Right cardiac atrium (tissue), 5 donors: ENCODE results near the gene C10orf105. TPM values are rescaled to one million over a fixed set of nuclear protein-coding genes. Genes with fewer than 3 reads are reported as not detected.

Source experiments
- ATAC-seq, 2 donors: fragments of 200-7000 bp; cut with Tn5 transposase; one replicate each; pipeline versions ENCODE4 v1.8.0 to v1.9.1; 2020; ENCODE audit warnings: moderate library complexity in 2 of 2, mild to moderate bottlenecking in 1 of 2
- DNase-seq, 3 donors: peaks; one replicate each; pipeline ENCODE4 v3.0.0-alpha.2; 2020
- H3K27ac ChIP-seq: one replicate; pipeline ENCODE4 v1.5.1; 2013; ENCODE audit warnings: mild to moderate bottlenecking, low read length, control low read depth, moderate library complexity
- H3K27me3 ChIP-seq: one replicate; pipeline ENCODE4 v1.6.1; 2013; ENCODE audit not compliant: control insufficient read depth, insufficient read depth
- H3K4me1 ChIP-seq: one replicate; pipeline ENCODE4 v1.6.1; 2013; ENCODE audit warnings: low read length; ENCODE audit not compliant: control insufficient read depth, insufficient read depth
- H3K4me3 ChIP-seq: one replicate; pipeline ENCODE4 v1.5.1; 2013; ENCODE audit warnings: low read length, control low read depth
- H3K9me3 ChIP-seq: one replicate; pipeline ENCODE4 v1.6.1; 2013; ENCODE audit warnings: low read length; ENCODE audit not compliant: control insufficient read depth
- WGBS: extraction: QIAGEN DNeasy Blood & Tissue Kit; methylation state at CpG from one replicate; pipeline ENCODE4 v1.1.7; 2013; 5-methylcytosine and 5-hydroxymethylcytosine counted together
- intact Hi-C, 4 donors: fragments of 100-400 bp; cut with DNase I; formaldehyde crosslinking; loops; one replicate each; pipeline versions ENCODE4 v1.11.0 to v1.14.0; 2022 to 2023
- polyA plus RNA-seq: library from polyadenylated mRNA; stranded (reverse); fragments of 200-250 nt; gene quantifications from one replicate; pipeline ENCODE4 v1.2.3, GENCODE V29; 2013
- total RNA-seq, 4 donors: library from RNA; stranded (reverse); fragmentation: NEBNext Ultra II Directional; extraction: Animal tissue kit (Norgen Biotek cat#: 25700); gene quantifications; one replicate each; pipeline ENCODE4 v1.2.1, GENCODE V29; 2021
- donor health status: healthy with polysubstance abuse.
- donor health status: DM: no; HTN: yes; CAD: no.
- donor health status: DM: no; HTN: no; CAD: no.
- donor health status: DM: no; HTN: yes; CAD: no; lungs with severe emphysema.
- donor health status: DM: yes; HTN: yes; CAD: no.

C10orf105 gene
- total and polyA plus RNA-seq, 5 donors = 0.09 to 0.36 (median 0.19) TPM; not detected in 1

GRCh38 chr10:71685554-71686232, 33.9 kb downstream of the C10orf105 start:
- Histone ChIP-seq H3K9me3 (no peaks in the 10 kb centered on the region), H3K27ac (no peak overlapping the region), H3K4me3 (no peak overlapping the region), H3K27me3 (no peaks in the 10 kb centered on the region), H3K4me1 (peaks cover 5% of the 10 kb centered on the region)
- peak in 1 of 2 donors; percentile 67 for ATAC-seq
- peak in 1 of 3 donors; percentile 42 for DNase-seq
- intact Hi-C loops = no loop called here
- 82% methylated on average over 13 of the region's 13 CpGs for WGBS

GRCh38 chr10:71684356-71685173, 35.0 kb downstream of the C10orf105 start:
- no peak overlapping the region for H3K4me3 ChIP-seq
- intact Hi-C loops = no loop called here
- no peaks in the 10 kb centered on the region for H3K9me3 ChIP-seq
- peaks cover 9% of the 10 kb centered on the region for H3K4me1 ChIP-seq
- H3K27ac ChIP-seq = no peak overlapping the region
- WGBS = 87% methylated on average over 7 of the region's 7 CpGs
- ATAC-seq = peak in 1 of 2 donors; percentile 80
- H3K27me3 ChIP-seq = no peaks in the 10 kb centered on the region
- DNase-seq = peak in 2 of 3 donors; percentile 22 to 57

GRCh38 chr10:71683301-71683700, 36.3 kb downstream of the C10orf105 start:
- ATAC-seq (no peak), DNase-seq (no peak)
- Histone ChIP-seq H3K27ac (no peak overlapping the region), H3K4me1 (peaks cover 9% of the 10 kb centered on the region), H3K9me3 (no peaks in the 10 kb centered on the region), H3K27me3 (no peaks in the 10 kb centered on the region), H3K4me3 (no peak overlapping the region)
- intact Hi-C loops = no loop called here
- WGBS = 68% methylated on average over 7 of the region's 7 CpGs

GRCh38 chr10:71681977-71682376, 37.6 kb downstream of the C10orf105 start:
- intact Hi-C loops = no loop called here
- Histone ChIP-seq H3K4me3 (no peak overlapping the region), H3K9me3 (no peaks in the 10 kb centered on the region), H3K27ac (no peak overlapping the region), H3K27me3 (no peaks in the 10 kb centered on the region), H3K4me1 (peaks cover 9% of the 10 kb centered on the region)
- DNase-seq (no peak), ATAC-seq (no peak)
- WGBS = 94% methylated on average over 5 of the region's 5 CpGs

GRCh38 chr10:71679425-71679824, 40.2 kb downstream of the C10orf105 start:
- WGBS = 67% methylated on average over 9 of the region's 9 CpGs
- H3K27me3 ChIP-seq = no peaks in the 10 kb centered on the region
- peak overlapping the region; percentile 57 for H3K27ac ChIP-seq
- H3K4me3 ChIP-seq = no peak overlapping the region
- intact Hi-C loops = no loop called here
- ATAC-seq (peak; percentile 47 to 78), DNase-seq (peak in 1 of 3 donors; percentile 66)
- peaks cover 4% of the 10 kb centered on the region for H3K4me1 ChIP-seq
- no peaks in the 10 kb centered on the region for H3K9me3 ChIP-seq

- 80% methylated on average over 10 of the region's 10 CpGs for WGBS
- intact Hi-C loops = no loop called here
- Histone ChIP-seq H3K27ac (no peak overlapping the region), H3K4me3 (no peak overlapping the region), H3K9me3 (no peaks in the 10 kb centered on the region), H3K27me3 (no peaks in the 10 kb centered on the region), H3K4me1 (peaks cover 4% of the 10 kb centered on the region)
- DNase-seq (no peak), ATAC-seq (no peak)
These were observed 41.3 kb downstream of the C10orf105 start for GRCh38 chr10:71678057-71678805.

GRCh38 chr10:71677261-71677660, 42.3 kb downstream of the C10orf105 start:
- ATAC-seq = no peak
- intact Hi-C loops = no loop called here
- H3K27ac ChIP-seq = no peak overlapping the region
- H3K27me3 ChIP-seq = no peaks in the 10 kb centered on the region
- no peaks in the 10 kb centered on the region for H3K9me3 ChIP-seq
- WGBS = 92% methylated on average over 17 of the region's 17 CpGs
- no peak overlapping the region for H3K4me3 ChIP-seq
- peaks cover 4% of the 10 kb centered on the region for H3K4me1 ChIP-seq
- DNase-seq = no peak

GRCh38 chr10:71675295-71675970, 44.1 kb downstream of the C10orf105 start:
- Histone ChIP-seq H3K9me3 (no peaks in the 10 kb centered on the region), H3K4me3 (no peak overlapping the region), H3K27me3 (no peaks in the 10 kb centered on the region), H3K27ac (no peak overlapping the region), H3K4me1 (peaks cover 4% of the 10 kb centered on the region)
- ATAC-seq (no peak), DNase-seq (no peak)
- 97% methylated on average over 6 of the region's 6 CpGs for WGBS
- intact Hi-C loops = no loop called here

- 78% methylated on average over 16 of the region's 16 CpGs for WGBS
- H3K9me3 ChIP-seq = no peaks in the 10 kb centered on the region
- no peaks in the 10 kb centered on the region for H3K4me1 ChIP-seq
- H3K27ac ChIP-seq = no peak overlapping the region
- H3K27me3 ChIP-seq = no peaks in the 10 kb centered on the region
- ATAC-seq = peak in 1 of 2 donors; percentile 29
- intact Hi-C loops = no loop called here
- no peak for DNase-seq
- no peak overlapping the region for H3K4me3 ChIP-seq
These were observed 47.3 kb downstream of the C10orf105 start for GRCh38 chr10:71671994-71672946.

- no peaks in the 10 kb centered on the region for H3K4me1 ChIP-seq
- WGBS = 49% methylated on average over 5 of the region's 5 CpGs
- no peaks in the 10 kb centered on the region for H3K9me3 ChIP-seq
- H3K27ac ChIP-seq = no peak overlapping the region
- ATAC-seq (no peak), DNase-seq (no peak)
- H3K27me3 ChIP-seq = no peaks in the 10 kb centered on the region
- no peak overlapping the region for H3K4me3 ChIP-seq
- intact Hi-C loops = no loop called here
These were observed 52.2 kb downstream of the C10orf105 start for GRCh38 chr10:71667387-71667752.
